GM12878 (cell line): ENCODE measurements around the gene SIGLEC11. TPM values are rescaled to one million over a fixed set of nuclear protein-coding genes. Genes with fewer than 3 reads are reported as not detected.

Experiments used
- ATAC-seq: fragments of 200-7000 bp; cut with Tn5 transposase; 3 replicates; pipeline ENCODE4 v1.9.1; 2020; ENCODE audit warnings: mild to moderate bottlenecking, moderate library complexity
- BruUV-seq: library from RNA; stranded (reverse); fragments of 400-500 nt; replicated peaks from 2 replicates; lab custom pipeline; 2021; lab: Mats Ljungman, UMichigan
- CTCF ChIA-PET: fragments of 300-600 bp; sonication (Branson Sonifier 250); formaldehyde crosslinking; extraction: SDS; loops from one replicate; lab custom pipeline; 2021; ENCODE audit warnings: inconsistent platforms; lab: Yijun Ruan, JAX
- POLR2A ChIA-PET: fragments of 350-600 bp; formaldehyde crosslinking; extraction: SDS; loops from one replicate; lab custom pipeline; 2021; ENCODE audit warnings: inconsistent platforms; lab: Charles Lee
- RAD21 ChIA-PET: fragments of 300-600 bp; sonication (Branson Sonifier 250); formaldehyde crosslinking; loops from one replicate; lab custom pipeline; 2023; ENCODE audit warnings: antibody characterized with exemption; ENCODE audit not compliant: unreplicated experiment; lab: Charles Lee
- SMC1A ChIA-PET: fragments of 300-600 bp; sonication (Branson Sonifier 250); formaldehyde crosslinking; loops from one replicate; lab custom pipeline; 2023; ENCODE audit not compliant: unreplicated experiment, uncharacterized antibody; lab: Charles Lee
- DNase-seq: peaks from one replicate; pipeline ENCODE4 v3.0.0-alpha.2; 2011; ENCODE audit warnings: low read depth, low spot score
- FAIRE-seq: peaks from 3 replicates; lab custom pipeline; 2011; peaks lifted over from hg19 to GRCh38; lab: Jason Lieb, UNC
- H2AFZ ChIP-seq: 2 replicates; pipeline ENCODE4 v1.6.0; 2011; ENCODE audit warnings: low read depth, low read length, control low read depth; ENCODE audit not compliant: control insufficient read depth
- H3K27ac ChIP-seq: 2 replicates; pipeline ENCODE4 v1.5.1; 2011; ENCODE audit warnings: control low read depth; ENCODE audit not compliant: control insufficient read depth, insufficient read depth
- H3K27me3 ChIP-seq, 2 experiments: replicated peaks in 1 of 2; 2 replicates each; pipeline versions ENCODE4 v1.6.0 to v1.6.1; 2011; ENCODE audit warnings: low read length in 1 of 2; ENCODE audit not compliant: control insufficient read depth in 2 of 2, insufficient read depth in 2 of 2
- H3K36me3 ChIP-seq, 2 experiments: 2 replicates each; pipeline ENCODE4 v1.5.1; 2011; ENCODE audit warnings: low read length in 1 of 2; ENCODE audit not compliant: control insufficient read depth in 2 of 2, insufficient read depth in 2 of 2
- H3K4me1 ChIP-seq: 2 replicates; pipeline ENCODE4 v1.6.1; 2011; ENCODE audit warnings: mild to moderate bottlenecking, low read length, moderate library complexity, mixed read lengths; ENCODE audit not compliant: control insufficient read depth, insufficient read depth
- H3K4me2 ChIP-seq: 2 replicates; pipeline ENCODE4 v1.6.0; 2011; ENCODE audit warnings: control low read depth; ENCODE audit not compliant: control insufficient read depth, insufficient read depth
- H3K4me3 ChIP-seq: fragments of 200-600 bp; sonication (generic); 2 replicates; pipeline ENCODE4 v1.5.1; 2016
- H3K79me2 ChIP-seq: 2 replicates; pipeline ENCODE4 v1.6.0; 2011; ENCODE audit warnings: low read length; ENCODE audit not compliant: control insufficient read depth, insufficient read depth
- H3K9ac ChIP-seq: 2 replicates; pipeline ENCODE4 v1.8.0; 2011; ENCODE audit warnings: low read length, control low read depth, mixed read lengths; ENCODE audit not compliant: control insufficient read depth, insufficient read depth
- H3K9me3 ChIP-seq: replicated peaks from 3 replicates; pipeline ENCODE4 v1.5.1; 2011; ENCODE audit warnings: mild to moderate bottlenecking, low read length; ENCODE audit not compliant: control insufficient read depth, insufficient read depth
- H4K20me1 ChIP-seq: 2 replicates; pipeline ENCODE4 v1.6.0; 2011; ENCODE audit not compliant: control insufficient read depth, insufficient read depth
- CTCF ChIP-seq, 3 experiments: IDR thresholded peaks in 2 of 3; conservative IDR thresholded peaks in 1 of 3; 2 replicates each; pipeline ENCODE4 v1.5.1; 2011; ENCODE audit warnings: low read depth in 3 of 3, low read length in 3 of 3, mild to moderate bottlenecking in 3 of 3, control low read depth in 2 of 3, moderate library complexity in 2 of 3, inconsistent platforms in 1 of 3, mixed read lengths in 1 of 3; ENCODE audit not compliant: control insufficient read depth in 2 of 3, insufficient read depth in 1 of 3; ENCODE audit errors: extremely low read depth in 1 of 3
- FOS ChIP-seq: IDR thresholded peaks from 3 replicates; pipeline ENCODE4 v1.6.1; 2011; ENCODE audit warnings: borderline replicate concordance; ENCODE audit not compliant: insufficient read length; ENCODE audit errors: extremely low read depth
- FOXM1 ChIP-seq: IDR thresholded peaks from 2 replicates; pipeline ENCODE4 v1.6.1; 2012; ENCODE audit warnings: low read depth, mild to moderate bottlenecking, inconsistent platforms, low read length, moderate library complexity
- IKZF1 ChIP-seq: fragments of 450-650 bp; conservative IDR thresholded peaks from 2 replicates; pipeline ENCODE4 v1.6.1; 2017; ENCODE audit warnings: antibody characterized with exemption, mild to moderate bottlenecking
- IRF4 ChIP-seq: IDR thresholded peaks from 2 replicates; pipeline ENCODE4 v1.6.1; 2011; ENCODE audit warnings: low read depth, low read length
- KDM1A ChIP-seq: fragments of 200-600 bp; sonication (generic); IDR thresholded peaks from 2 replicates; pipeline ENCODE4 v1.6.1; 2016; ENCODE audit warnings: borderline replicate concordance
- LARP7 ChIP-seq: fragments of 450-650 bp; IDR thresholded peaks from 2 replicates; pipeline ENCODE4 v1.6.1; 2017; ENCODE audit warnings: mild to moderate bottlenecking
- MXI1 ChIP-seq: fragments of 150-350 bp; IDR thresholded peaks from 2 replicates; pipeline ENCODE4 v1.6.1; 2011; ENCODE audit warnings: low read depth, mild to moderate bottlenecking, inconsistent platforms, low read length, improper control_type of control experiment
- NBN ChIP-seq: fragments of 450-650 bp; IDR thresholded peaks from 2 replicates; pipeline ENCODE4 v1.6.1; 2016
- NR2C2 ChIP-seq: IDR thresholded peaks from 2 replicates; pipeline ENCODE4 v1.6.1; 2011; ENCODE audit warnings: borderline replicate concordance, low read depth; ENCODE audit not compliant: control insufficient read depth, insufficient read length
- NR2F1 ChIP-seq: fragments of 450-650 bp; conservative IDR thresholded peaks from 2 replicates; pipeline ENCODE4 v1.6.1; 2017; ENCODE audit warnings: mild to moderate bottlenecking
- POU2F2 ChIP-seq: IDR thresholded peaks from 3 replicates; pipeline ENCODE4 v1.6.1; 2011; ENCODE audit warnings: low read depth, mild to moderate bottlenecking, low read length, borderline replicate concordance
- RAD21 ChIP-seq: IDR thresholded peaks from 2 replicates; pipeline ENCODE4 v1.6.1; 2011; ENCODE audit warnings: mild to moderate bottlenecking, low read depth, low read length, moderate library complexity; ENCODE audit not compliant: insufficient read depth
- SMC3 ChIP-seq: IDR thresholded peaks from 2 replicates; pipeline ENCODE4 v1.6.1; 2011; ENCODE audit warnings: low read length, improper control_type of control experiment, borderline replicate concordance
- SP1 ChIP-seq: IDR thresholded peaks from one replicate; pipeline ENCODE4 v1.6.1; 2011; ENCODE audit warnings: low read depth, low read length
- SPI1 ChIP-seq: IDR thresholded peaks from 2 replicates; pipeline ENCODE4 v1.6.1; 2011; ENCODE audit warnings: low read depth, mild to moderate bottlenecking, low read length, moderate library complexity, borderline replicate concordance; ENCODE audit not compliant: insufficient read depth
- YY1 ChIP-seq: IDR thresholded peaks from 2 replicates; pipeline ENCODE4 v1.6.1; 2011; ENCODE audit warnings: low read depth, mild to moderate bottlenecking, low read length
- ZNF207 ChIP-seq: fragments of 450-650 bp; IDR thresholded peaks from 2 replicates; pipeline ENCODE4 v1.6.1; 2014; ENCODE audit warnings: antibody characterized with exemption, mild to moderate bottlenecking, borderline replicate concordance
- WGBS: methylation state at CpG from one replicate; pipeline ENCODE4 v1.1.6; 2016; ENCODE audit warnings: low lambda C conversion rate; ENCODE audit not compliant: insufficient replicate concordance, insufficient coverage; ENCODE audit errors: missing lambda C conversion rate; 5-methylcytosine and 5-hydroxymethylcytosine counted together
- in situ Hi-C: fragments of 300-500 bp; cut with MboI; formaldehyde crosslinking; loops from 9 replicates; pipeline ENCODE4 v1.14.3; 2018; ENCODE audit warnings: mixed read lengths
- intact Hi-C: fragments of 100-400 bp; cut with micrococcal nuclease; formaldehyde crosslinking; loops from one replicate; pipeline ENCODE4 v1.14.2; 2022; ENCODE audit not compliant: unreplicated experiment
- polyA plus RNA-seq, 11 experiments: library from polyadenylated mRNA; depleted of rRNA in 4 of 11; unstranded in 6 of 11; stranded (reverse) in 5 of 11; fragments of >200 nt; fragmentation: Nextera tagmentation in 4 of 11; fragmentation: Illumina TruSeq in 1 of 11; extraction: Ambion mirVana in 4 of 11; extraction: Trizol in 1 of 11; gene quantifications; 1 replicate in 1 of 11; 2 replicates in 10 of 11; pipeline versions ENCODE4 v1.2.1 to v1.2.3, GENCODE V29; 2011 to 2016; ENCODE audit warnings: inconsistent platforms in 2 of 11, missing spikeins in 2 of 11, low read depth in 1 of 11
- total RNA-seq, 4 experiments: library from RNA; depleted of rRNA in 3 of 4; stranded (reverse); fragments of >200 nt in 3 of 4; fragmentation: Illumina TruSeq in 1 of 4; extraction: Trizol in 1 of 4; gene quantifications; 2 replicates each; pipeline versions ENCODE4 v1.2.1 to v1.2.3, GENCODE V29; 2013 to 2021

Gene SIGLEC11
- total and polyA plus RNA-seq, 10 of the 15 experiments (the other 5 are each of a cell fraction or from before 2014, with no cell fraction given): not detected

GRCh38 chr19:49937750-49938381, 23.1 kb downstream of the SIGLEC11 start:
- 27% methylated on average over 35 of the region's 35 CpGs for WGBS
- BruUV-seq: no TSS peak
- RAD21 ChIA-PET: interaction anchor here (1.0 kb wide), 1 partner anchor 41 kb away, joined by 4 read pairs; no protein-coding TSS in a partner anchor
- peak; percentile 79 for ATAC-seq
- H4K20me1 ChIP-seq: no peaks in the 10 kb centered on the region
- CTCF ChIA-PET: interaction anchor here (0.7 to 5.0 kb wide), 16 partner anchors 10 to 345 kb away, joined by 3 to 23 read pairs (median 4); no protein-coding TSS in a partner anchor
- SMC1A ChIA-PET: interaction anchor here (1.0 to 2.2 kb wide), 5 partner anchors 9 to 48 kb away, joined by 3 to 5 read pairs (median 3); partner anchors contain the start of genes ATF5 and NUP62
- H3K9ac ChIP-seq: no peak overlapping the region
- no peak overlapping the region; the same call in 1 of the 2 replicates for H2AFZ ChIP-seq
- H3K4me2 ChIP-seq: peak overlapping the region; percentile 82
- intact Hi-C loops: loop anchor here (1.0 kb wide), 1 partner anchor 45 kb away; no protein-coding TSS in a partner anchor
- no peak overlapping the region for H3K27ac ChIP-seq
- POLR2A ChIA-PET: no interaction called here
- TF ChIP-seq FOS (no peak), SPI1 (no peak), ZNF207 (0 out of 2 replicates have a peak, but pooled peaks have one; percentile 54), MXI1 (no peak), SMC3 (peak; percentile 99), IRF4 (0 out of 2 replicates have a peak, but pooled peaks have one; percentile 39), NBN (0 out of 2 replicates have a peak, but pooled peaks have one; percentile 25), LARP7 (0 out of 2 replicates have a peak, but pooled peaks have one; percentile 43), YY1 (peak; percentile 80), NR2F1 (0 out of 2 replicates have a peak, but pooled peaks have one; percentile 19), IKZF1 (peak; percentile 43; the same call in 1 of the 2 replicates), KDM1A (no peak), SP1 (peak; percentile 14), POU2F2 (peak; percentile 20; the same call in 1 of the 3 replicates), CTCF (IDR thresholded peaks at IDR 0.05 in 2 of 3, conservative IDR thresholded peaks at IDR 0.05 in 1 of 3; ENCODE audit: control insufficient read depth in 2 of 3, extremely low read depth in 1 of 3, insufficient read depth in 1 of 3, low read depth in 3 of 3, low read length in 3 of 3) (peak; percentile 92 to 98 (median 93)), FOXM1 (no peak; the same call in 1 of the 2 replicates), NR2C2 (no peak), RAD21 (peak; percentile 94)
- TF ChIP-seq, all 136 proteins: peak for 12
- DNase-seq (no peak), FAIRE-seq (peak; percentile 95)
- Histone ChIP-seq H3K9me3 (no peaks in the 10 kb centered on the region), H3K27me3 (no peaks in the 10 kb centered on the region), H3K36me3 (peaks cover 3 to 4% of the 10 kb centered on the region in 2 experiments; a peak in 3 of 4 replicates), H3K79me2 (no peaks in the 10 kb centered on the region), H3K4me1 (no peaks in the 10 kb centered on the region), H3K4me3 (peak overlapping the region; percentile 33; the same call in 1 of the 2 replicates)
- in situ Hi-C loops: loop anchor here (5.0 to 10.0 kb wide), 2 partner anchors 44 to 197 kb away; no protein-coding TSS in a partner anchor
